A549 treated with Hydrocortisone at 1 μM for 4 hours (cell line): ENCODE measurements around the gene PDK3. TPM values are rescaled to one million over a fixed set of nuclear protein-coding genes. Genes with fewer than 3 reads are reported as not detected.

Experiments used
- total RNA-seq: library from RNA; stranded (reverse); fragments of 200-300 nt; extraction: Qiagen RNA extraction; gene quantifications from 5 replicates; pipeline ENCODE4 v1.2.3, GENCODE V29; 2022

PDK3 gene
- total RNA-seq: 4.9 to 5.3 TPM (median 5.1 TPM) in 5 replicates

DNA sequence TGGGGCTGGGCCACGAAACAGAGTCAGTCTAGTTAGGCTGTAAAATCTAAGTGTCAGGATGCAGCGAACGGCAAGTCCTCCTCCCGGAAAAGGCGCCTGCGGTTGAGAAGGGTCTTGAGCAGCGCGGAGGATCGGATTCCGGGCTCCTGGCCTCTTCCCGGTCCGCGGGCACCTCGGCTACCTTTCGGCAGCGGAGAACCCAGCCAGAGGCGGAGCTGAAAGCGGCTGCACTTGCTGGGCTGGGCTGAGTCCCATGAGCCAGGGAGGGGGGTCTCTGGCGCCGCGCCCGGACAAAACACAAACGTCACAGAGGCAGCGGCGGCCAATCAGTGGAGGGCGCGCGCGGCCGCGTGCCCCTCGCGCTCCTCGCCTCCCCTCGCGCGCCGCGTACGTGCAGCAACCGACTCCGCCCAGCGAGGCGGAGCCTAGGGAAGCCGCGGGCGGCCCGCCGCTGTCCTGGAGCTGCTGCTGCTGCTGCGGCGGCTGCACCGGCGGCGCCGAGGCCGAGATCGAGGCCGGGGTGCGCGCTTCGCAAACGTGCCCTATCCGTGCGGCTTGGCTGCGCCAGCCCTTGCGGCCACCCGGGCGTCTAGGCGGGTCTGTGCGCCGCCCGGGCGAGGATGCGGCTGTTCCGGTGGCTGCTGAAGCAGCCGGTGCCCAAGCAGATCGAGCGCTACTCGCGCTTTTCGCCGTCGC lies at the start of gene PDK3:
TSS of gene PDK3 (plus strand) at position 451 of the 696 bp plus-strand sequence. CDS start at position 621, 170 bp downstream.

Other genes starting within 250 kb of the PDK3 start
- gene SUPT20HL2, start 151.2 kb upstream of the PDK3 start, total RNA-seq: not detected in 5 replicates
- gene SUPT20HL1, start 104.6 kb upstream of the PDK3 start, total RNA-seq: not detected in 5 replicates
- 0.06 TPM in 1 of 5 replicates, not detected in the others for gene PCYT1B, start 182.1 kb downstream of the PDK3 start, total RNA-seq
- gene POLA1, start 228.6 kb downstream of the PDK3 start, total RNA-seq: 10.1 to 13.0 TPM (median 11.1 TPM) in 5 replicates